ENCODE results near the gene CLEC20A. TPM values are rescaled to one million over a fixed set of nuclear protein-coding genes. Genes with fewer than 3 reads are reported as not detected.

CLEC20A gene
- total and polyA plus RNA-seq, 2 donors (not counting 1 experiment from before 2014, with no cell fraction given), result not detected

DNA sequence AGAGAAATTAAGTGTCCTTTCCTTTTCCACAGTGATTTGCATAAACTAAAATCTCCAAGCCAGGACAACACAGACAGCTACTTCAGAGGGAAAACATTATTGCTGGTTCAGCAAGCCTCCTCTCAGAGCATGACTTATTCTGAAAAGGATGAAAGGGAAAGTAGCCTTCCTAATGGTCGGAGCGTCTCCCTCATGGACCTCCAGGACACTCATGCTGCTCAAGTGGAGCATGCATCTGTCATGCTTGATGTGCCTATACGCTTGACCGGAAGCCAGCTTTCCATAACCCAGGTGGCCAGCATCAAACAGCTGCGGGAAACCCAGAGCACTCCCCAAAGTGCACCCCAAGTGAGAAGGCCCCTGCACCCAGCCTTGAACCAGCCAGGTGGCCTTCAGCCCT, 39.1 kb downstream of the CLEC20A start:
- TF ChIP-seq EZH2 (IDR thresholded peaks at IDR 0.05; ENCODE audit: low read length, missing control alignments), result no peak
- TF ChIP-seq, protein P1, sequence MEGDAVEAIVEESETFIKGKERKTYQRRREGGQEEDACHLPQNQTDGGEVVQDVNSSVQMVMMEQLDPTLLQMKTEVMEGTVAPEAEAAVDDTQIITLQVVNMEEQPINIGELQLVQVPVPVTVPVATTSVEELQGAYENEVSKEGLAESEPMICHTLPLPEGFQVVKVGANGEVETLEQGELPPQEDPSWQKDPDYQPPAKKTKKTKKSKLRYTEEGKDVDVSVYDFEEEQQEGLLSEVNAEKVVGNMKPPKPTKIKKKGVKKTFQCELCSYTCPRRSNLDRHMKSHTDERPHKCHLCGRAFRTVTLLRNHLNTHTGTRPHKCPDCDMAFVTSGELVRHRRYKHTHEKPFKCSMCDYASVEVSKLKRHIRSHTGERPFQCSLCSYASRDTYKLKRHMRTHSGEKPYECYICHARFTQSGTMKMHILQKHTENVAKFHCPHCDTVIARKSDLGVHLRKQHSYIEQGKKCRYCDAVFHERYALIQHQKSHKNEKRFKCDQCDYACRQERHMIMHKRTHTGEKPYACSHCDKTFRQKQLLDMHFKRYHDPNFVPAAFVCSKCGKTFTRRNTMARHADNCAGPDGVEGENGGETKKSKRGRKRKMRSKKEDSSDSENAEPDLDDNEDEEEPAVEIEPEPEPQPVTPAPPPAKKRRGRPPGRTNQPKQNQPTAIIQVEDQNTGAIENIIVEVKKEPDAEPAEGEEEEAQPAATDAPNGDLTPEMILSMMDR (conservative IDR thresholded peaks at IDR 0.05 in 1 of 2, IDR thresholded peaks at IDR 0.05 in 1 of 2; ENCODE audit: low read depth in 1 of 2, low read length in 2 of 2), result no peak
- no peak overlapping the region for H3K4me3 ChIP-seq (replicated peaks in 1 of 4; ENCODE audit: control extremely low read depth in 1 of 4, insufficient read depth in 1 of 4, low read depth in 3 of 4, low read length in 4 of 4)
- no peaks in the 10 kb centered on the region for H3K9me3 ChIP-seq (ENCODE audit: control insufficient read depth, insufficient read depth, low read depth, low read length)

DNA sequence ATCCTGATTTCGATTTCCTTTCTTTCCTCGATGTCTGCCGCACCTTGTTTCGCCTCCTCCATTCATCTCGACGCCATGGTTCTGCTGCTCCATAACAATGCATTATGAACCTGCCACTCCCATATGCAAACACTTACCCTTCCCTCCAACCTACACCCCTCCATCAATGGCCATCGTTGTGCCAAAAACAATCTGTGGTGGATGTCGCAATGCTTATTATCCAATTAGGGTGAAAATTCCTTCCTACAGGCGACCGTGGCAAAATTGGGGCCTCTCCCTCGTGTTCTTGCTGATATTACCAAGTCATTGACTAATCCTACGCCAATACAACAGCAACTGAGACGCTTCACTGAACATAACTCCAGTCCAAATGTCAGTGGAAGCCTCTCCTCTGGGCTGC, 40.3 kb downstream of the CLEC20A start:
- no peaks in the 10 kb centered on the region for H3K27me3 ChIP-seq (ENCODE audit: control insufficient read depth, insufficient read depth, low read length)
- no peaks in the 10 kb centered on the region for H3K9me3 ChIP-seq (ENCODE audit: control insufficient read depth, insufficient read depth, low read depth, low read length)
- H3K4me3 ChIP-seq (replicated peaks in 1 of 4; ENCODE audit: control extremely low read depth in 1 of 4, insufficient read depth in 1 of 4, low read depth in 3 of 4, low read length in 4 of 4), result no peak overlapping the region
- H3K79me2 ChIP-seq (ENCODE audit: control insufficient read depth, insufficient read depth, low read length), result no peaks in the 10 kb centered on the region
- TF ChIP-seq, protein P1 (conservative IDR thresholded peaks at IDR 0.05 in 1 of 2, IDR thresholded peaks at IDR 0.05 in 1 of 2; ENCODE audit: low read depth in 1 of 2, low read length in 2 of 2), result no peak
- TF ChIP-seq EZH2 (IDR thresholded peaks at IDR 0.05; ENCODE audit: low read length, missing control alignments), result no peak
- DNase-seq (ENCODE audit: low read depth in 2 of 2), result no peak
- no peaks in the 10 kb centered on the region for H4K20me1 ChIP-seq (ENCODE audit: control insufficient read depth, extremely low read depth, insufficient read depth, low read length)
- H3K4me1 ChIP-seq (ENCODE audit: control insufficient read depth, extremely low read depth, insufficient read depth, low read length), result peaks cover 4% of the 10 kb centered on the region
- H2AFZ ChIP-seq (ENCODE audit: low read length), result no peak overlapping the region
- peaks cover 2% of the 10 kb centered on the region for H3K36me3 ChIP-seq (ENCODE audit: control insufficient read depth, insufficient read depth, low read length)
- H3K27ac ChIP-seq (ENCODE audit: insufficient read depth, low read length), result no peak overlapping the region
- H3K4me2 ChIP-seq (ENCODE audit: extremely low read depth, insufficient read depth, low read length), result no peak overlapping the region
- H3K9ac ChIP-seq (ENCODE audit: insufficient read depth, low read length), result no peak overlapping the region

More for the DNA sequence above, 39.1 kb downstream of the CLEC20A start:
- no peak overlapping the region for H3K9ac ChIP-seq (ENCODE audit: insufficient read depth, low read length)
- no peaks in the 10 kb centered on the region for H3K79me2 ChIP-seq (ENCODE audit: control insufficient read depth, insufficient read depth, low read length)
- no peaks in the 10 kb centered on the region for H3K27me3 ChIP-seq (ENCODE audit: control insufficient read depth, insufficient read depth, low read length)
- no peaks in the 10 kb centered on the region for H3K36me3 ChIP-seq (ENCODE audit: control insufficient read depth, insufficient read depth, low read length)
- no peaks in the 10 kb centered on the region for H3K4me1 ChIP-seq (ENCODE audit: control insufficient read depth, extremely low read depth, insufficient read depth, low read length)
- H2AFZ ChIP-seq (ENCODE audit: low read length), result no peak overlapping the region
- no peak overlapping the region for H3K4me2 ChIP-seq (ENCODE audit: extremely low read depth, insufficient read depth, low read length)
- DNase-seq (ENCODE audit: low read depth in 2 of 2), result no peak
- H3K27ac ChIP-seq (ENCODE audit: insufficient read depth, low read length), result no peak overlapping the region
- no peaks in the 10 kb centered on the region for H4K20me1 ChIP-seq (ENCODE audit: control insufficient read depth, extremely low read depth, insufficient read depth, low read length)

DNA sequence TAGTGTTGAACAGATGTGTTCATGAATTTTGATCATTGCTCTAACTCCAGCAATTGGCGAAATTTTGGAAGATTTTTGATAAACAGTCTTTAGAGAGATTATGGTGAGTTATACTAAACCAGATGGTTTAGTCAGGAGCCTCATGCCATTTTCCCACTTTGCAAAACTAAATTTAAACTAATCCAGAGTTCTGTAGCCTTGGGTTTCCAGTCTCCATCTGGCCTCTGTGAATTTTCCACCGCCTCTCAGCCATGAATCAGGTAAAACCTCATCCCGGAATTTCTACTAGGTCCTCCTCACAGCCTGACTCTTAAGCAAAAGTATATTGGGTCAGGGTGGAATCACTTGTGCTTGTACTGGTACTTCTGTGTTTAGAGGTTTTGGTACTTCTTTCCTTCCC, 44.8 kb downstream of the CLEC20A start:
- no peaks in the 10 kb centered on the region for H4K20me1 ChIP-seq (ENCODE audit: control insufficient read depth, extremely low read depth, insufficient read depth, low read length)
- H2AFZ ChIP-seq (ENCODE audit: low read length), result no peak overlapping the region
- no peak overlapping the region for H3K4me2 ChIP-seq (ENCODE audit: extremely low read depth, insufficient read depth, low read length)
- no peak overlapping the region for H3K4me3 ChIP-seq (replicated peaks in 1 of 4; ENCODE audit: control extremely low read depth in 1 of 4, insufficient read depth in 1 of 4, low read depth in 3 of 4, low read length in 4 of 4)
- DNase-seq (ENCODE audit: low read depth in 2 of 2), result no peak
- peaks cover 2% of the 10 kb centered on the region for H3K36me3 ChIP-seq (ENCODE audit: control insufficient read depth, insufficient read depth, low read length)
- no peak overlapping the region for H3K27ac ChIP-seq (ENCODE audit: insufficient read depth, low read length)
- peaks cover 4% of the 10 kb centered on the region for H3K4me1 ChIP-seq (ENCODE audit: control insufficient read depth, extremely low read depth, insufficient read depth, low read length)
- no peak overlapping the region for H3K9ac ChIP-seq (ENCODE audit: insufficient read depth, low read length)
- TF ChIP-seq EZH2 (IDR thresholded peaks at IDR 0.05; ENCODE audit: low read length, missing control alignments), result no peak
- TF ChIP-seq, protein P1 (conservative IDR thresholded peaks at IDR 0.05 in 1 of 2, IDR thresholded peaks at IDR 0.05 in 1 of 2; ENCODE audit: low read depth in 1 of 2, low read length in 2 of 2), result no peak
- H3K27me3 ChIP-seq (ENCODE audit: control insufficient read depth, insufficient read depth, low read length), result no peaks in the 10 kb centered on the region
- H3K79me2 ChIP-seq (ENCODE audit: control insufficient read depth, insufficient read depth, low read length), result no peaks in the 10 kb centered on the region
- H3K9me3 ChIP-seq (ENCODE audit: control insufficient read depth, insufficient read depth, low read depth, low read length), result no peaks in the 10 kb centered on the region

All from fibroblast of lung (primary cell).